Measurements from ENCODE around the gene TUBB2B.
"Not testable (repeated sequence)": the region's sequence is repeated elsewhere in the genome, so short reads cannot be mapped to it uniquely, and the experiment has no call there.

The TUBB2B gene

DNA sequence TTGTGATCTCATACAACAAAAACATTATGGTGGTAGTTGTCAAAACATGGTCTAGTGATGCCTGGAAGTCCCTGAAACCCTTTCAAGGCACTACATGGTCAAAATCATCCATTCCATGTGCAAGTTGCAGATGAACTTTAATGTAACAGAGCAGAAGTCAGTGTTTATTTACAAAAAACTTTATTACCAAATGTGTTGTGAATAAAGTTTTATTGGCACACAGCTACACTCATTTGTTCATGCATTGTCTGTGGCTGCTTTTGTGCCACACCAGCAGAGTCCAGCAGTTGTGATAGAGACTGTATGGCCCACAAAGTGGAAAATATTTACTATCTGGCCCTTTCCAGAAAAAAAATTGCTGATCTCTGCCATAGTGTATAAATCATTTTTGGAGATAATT, 26.8 kb downstream of the TUBB2B start:
- TF ChIP-seq, protein P1, sequence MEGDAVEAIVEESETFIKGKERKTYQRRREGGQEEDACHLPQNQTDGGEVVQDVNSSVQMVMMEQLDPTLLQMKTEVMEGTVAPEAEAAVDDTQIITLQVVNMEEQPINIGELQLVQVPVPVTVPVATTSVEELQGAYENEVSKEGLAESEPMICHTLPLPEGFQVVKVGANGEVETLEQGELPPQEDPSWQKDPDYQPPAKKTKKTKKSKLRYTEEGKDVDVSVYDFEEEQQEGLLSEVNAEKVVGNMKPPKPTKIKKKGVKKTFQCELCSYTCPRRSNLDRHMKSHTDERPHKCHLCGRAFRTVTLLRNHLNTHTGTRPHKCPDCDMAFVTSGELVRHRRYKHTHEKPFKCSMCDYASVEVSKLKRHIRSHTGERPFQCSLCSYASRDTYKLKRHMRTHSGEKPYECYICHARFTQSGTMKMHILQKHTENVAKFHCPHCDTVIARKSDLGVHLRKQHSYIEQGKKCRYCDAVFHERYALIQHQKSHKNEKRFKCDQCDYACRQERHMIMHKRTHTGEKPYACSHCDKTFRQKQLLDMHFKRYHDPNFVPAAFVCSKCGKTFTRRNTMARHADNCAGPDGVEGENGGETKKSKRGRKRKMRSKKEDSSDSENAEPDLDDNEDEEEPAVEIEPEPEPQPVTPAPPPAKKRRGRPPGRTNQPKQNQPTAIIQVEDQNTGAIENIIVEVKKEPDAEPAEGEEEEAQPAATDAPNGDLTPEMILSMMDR (conservative IDR thresholded peaks at IDR 0.05; ENCODE audit: control insufficient read depth, insufficient read depth, low read depth, low read length) = no peak
- DNase-seq (ENCODE audit: low read depth) = no peak
- H3K4me3 ChIP-seq (ENCODE audit: control insufficient read depth, low read depth, low read length) = no peak overlapping the region

DNA sequence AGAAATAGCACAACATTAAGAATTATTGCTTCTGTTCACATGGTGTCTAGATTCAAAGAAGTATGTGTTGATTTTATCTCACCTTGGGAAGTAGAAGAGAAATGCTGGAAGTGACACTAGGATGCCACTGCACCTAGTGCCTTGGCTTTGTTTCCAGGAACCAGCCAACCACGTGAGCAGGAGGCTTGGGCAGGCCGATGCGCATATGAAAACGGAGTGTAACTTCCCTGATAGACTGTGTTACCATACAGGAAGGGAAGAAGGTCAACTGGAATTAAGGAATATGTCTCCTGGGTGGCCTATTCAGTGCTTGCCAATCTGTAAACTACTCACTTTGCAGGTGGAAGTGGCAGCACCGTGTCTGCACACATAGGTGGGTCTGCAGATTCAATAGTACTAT, 28.1 kb downstream of the TUBB2B start:
- no peak for DNase-seq (ENCODE audit: low read depth)
- H3K4me3 ChIP-seq (ENCODE audit: control insufficient read depth, low read depth, low read length) = no peak overlapping the region
- TF ChIP-seq, protein P1 (conservative IDR thresholded peaks at IDR 0.05; ENCODE audit: control insufficient read depth, insufficient read depth, low read depth, low read length) = no peak

DNA sequence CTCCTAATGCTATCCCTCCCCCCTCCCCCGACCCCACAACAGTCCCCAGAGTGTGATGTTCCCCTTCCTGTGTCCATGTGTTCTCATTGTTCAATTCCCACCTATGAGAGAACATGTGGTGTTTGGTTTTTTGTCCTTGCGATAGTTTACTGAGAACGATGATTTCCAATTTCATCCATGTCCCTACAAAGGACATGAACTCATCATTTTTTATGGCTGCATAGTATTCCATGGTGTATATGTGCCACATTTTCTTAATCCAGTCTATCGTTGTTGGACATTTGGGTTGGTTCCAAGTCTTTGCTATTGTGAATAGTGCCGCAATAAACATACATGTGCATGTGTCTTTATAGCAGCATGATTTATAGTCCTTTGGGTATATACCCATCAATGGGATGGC, 29.7 kb downstream of the TUBB2B start:
- H3K4me3 ChIP-seq (ENCODE audit: control insufficient read depth, low read depth, low read length); DNase-seq (ENCODE audit: low read depth): not testable (repeated sequence)

DNA sequence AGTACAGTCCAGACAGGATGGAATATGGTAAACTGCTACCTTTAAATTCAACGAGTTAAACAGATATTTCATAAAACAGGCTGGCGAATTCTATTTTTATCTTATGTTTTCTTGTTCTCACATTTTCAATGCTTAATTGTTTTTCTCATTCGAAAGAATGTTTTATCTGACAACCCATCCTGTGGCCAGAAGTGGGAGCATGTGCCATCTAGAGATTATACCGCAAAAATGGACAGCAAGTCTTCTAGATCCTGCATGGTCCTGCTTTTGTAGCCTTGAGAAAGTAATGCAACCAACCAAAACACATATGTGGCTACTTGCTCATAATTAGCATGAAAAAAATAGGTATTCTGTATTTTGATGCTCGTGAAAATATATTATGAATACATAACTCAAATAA, 30.7 kb downstream of the TUBB2B start:
- no peak overlapping the region for H3K4me3 ChIP-seq (ENCODE audit: control insufficient read depth, low read depth, low read length)
- no peak for DNase-seq (ENCODE audit: low read depth)
- TF ChIP-seq, protein P1 (conservative IDR thresholded peaks at IDR 0.05; ENCODE audit: control insufficient read depth, insufficient read depth, low read depth, low read length) = no peak

DNA sequence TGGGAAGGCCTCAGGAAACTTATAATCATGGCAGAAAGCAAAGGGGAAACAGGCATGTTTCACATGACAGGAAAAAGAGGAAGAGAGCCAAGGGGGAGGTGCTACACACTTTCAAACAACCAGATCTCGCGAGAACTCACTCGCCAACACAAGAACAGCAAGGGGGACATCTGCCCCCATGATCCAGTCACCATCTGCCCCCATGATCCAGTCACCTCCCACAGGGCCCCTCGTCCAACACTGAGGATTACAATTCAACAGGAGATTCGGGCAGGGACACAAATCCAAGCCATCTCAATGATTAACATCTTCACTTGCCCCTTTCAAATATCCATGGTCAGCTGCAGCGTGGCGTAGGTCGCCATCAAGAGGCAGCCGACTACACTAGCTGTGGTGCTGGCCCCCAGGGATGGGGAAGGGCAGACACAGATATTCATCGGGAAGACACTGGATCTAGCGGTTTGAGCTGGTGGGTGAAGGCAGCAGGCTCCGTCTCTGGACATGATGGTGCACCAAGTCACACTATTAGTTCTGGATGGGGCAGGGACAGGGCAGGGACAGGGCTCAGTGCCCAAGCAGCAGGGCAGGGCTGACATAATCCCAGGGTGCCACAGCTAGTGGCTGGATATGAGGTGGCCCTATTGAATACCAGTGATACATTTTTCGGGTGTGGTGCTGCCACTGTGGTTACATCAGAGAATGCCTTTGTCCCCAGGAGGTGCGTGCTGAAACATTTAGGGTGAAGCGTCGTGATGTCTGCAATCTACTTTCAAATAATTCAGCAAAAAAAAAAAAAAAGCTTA, 31.6 kb downstream of the TUBB2B start:
- peak; percentile 44 for DNase-seq (ENCODE audit: low read depth)
- TF ChIP-seq, protein P1 (conservative IDR thresholded peaks at IDR 0.05; ENCODE audit: control insufficient read depth, insufficient read depth, low read depth, low read length) = no peak
- no peak overlapping the region for H3K4me3 ChIP-seq (ENCODE audit: control insufficient read depth, low read depth, low read length)

DNA sequence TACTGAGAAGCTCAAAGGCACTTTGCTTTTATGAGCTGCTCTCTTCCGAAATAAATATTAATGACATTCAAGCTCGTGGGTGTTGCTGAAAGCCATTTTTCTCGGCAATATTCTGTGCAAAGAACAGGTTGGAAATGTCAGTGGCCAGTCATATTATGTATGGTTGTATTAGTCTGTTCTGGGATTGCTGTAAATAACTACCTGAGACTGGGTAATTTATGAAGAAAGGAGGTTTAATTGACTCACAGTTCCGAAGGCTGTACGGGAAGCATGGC, 32.1 kb downstream of the TUBB2B start:
- DNase-seq (ENCODE audit: low read depth) = no peak
- no peak overlapping the region for H3K4me3 ChIP-seq (ENCODE audit: control insufficient read depth, low read depth, low read length)
- TF ChIP-seq, protein P1 (conservative IDR thresholded peaks at IDR 0.05; ENCODE audit: control insufficient read depth, insufficient read depth, low read depth, low read length) = no peak

DNA sequence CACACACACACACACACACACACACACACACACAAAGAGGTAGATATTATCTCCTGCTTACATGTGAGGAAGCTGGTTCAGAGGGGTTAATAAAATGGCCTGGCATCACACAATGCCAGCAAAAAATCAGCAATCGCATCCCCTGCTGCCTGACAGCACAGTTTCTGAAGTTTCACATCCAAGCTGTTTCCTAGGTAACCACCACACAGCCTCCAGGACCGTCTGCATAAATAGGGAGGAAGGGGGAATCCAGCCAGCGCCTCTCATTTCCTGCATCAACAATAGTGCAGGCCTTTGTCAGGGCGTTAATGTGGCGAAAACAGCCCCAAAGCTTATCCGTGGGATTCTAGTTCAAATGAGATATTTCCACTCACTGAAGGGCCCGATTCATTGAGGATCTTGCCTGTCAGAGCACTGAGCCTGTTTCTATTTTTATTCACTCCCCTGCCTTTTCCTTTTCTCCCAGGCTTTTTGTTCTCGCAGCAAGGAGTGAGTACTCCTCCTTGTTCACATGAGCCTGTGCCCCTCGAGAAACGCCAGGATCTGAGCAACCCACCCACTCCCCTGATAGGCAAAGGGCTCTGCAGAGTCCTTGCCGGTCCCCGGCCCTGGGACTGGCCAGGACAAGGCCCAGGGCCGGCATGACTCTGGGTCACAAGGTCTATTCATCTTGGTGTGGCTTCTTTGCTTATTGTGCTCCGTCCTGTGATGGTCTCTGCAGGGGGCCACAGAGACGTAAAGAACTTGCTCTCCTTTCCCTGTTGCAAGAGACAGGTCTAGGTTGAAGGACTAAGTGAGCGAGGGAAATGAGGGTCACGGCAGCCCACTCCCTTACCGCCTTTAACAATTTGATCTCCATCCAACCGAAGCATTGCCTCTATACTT, 32.7 kb downstream of the TUBB2B start:
- peak; percentile 11 for DNase-seq (ENCODE audit: low read depth)
- TF ChIP-seq, protein P1 (conservative IDR thresholded peaks at IDR 0.05; ENCODE audit: control insufficient read depth, insufficient read depth, low read depth, low read length) = no peak
- H3K4me3 ChIP-seq (ENCODE audit: control insufficient read depth, low read depth, low read length) = no peak overlapping the region

Measured in fibroblast of mammary gland (primary cell).